Suprapubic skin (tissue), 4 donors: Measurements from ENCODE around the gene VAV1.

ENCODE experiments used
- EP300 ChIP-seq: sonication (generic); formaldehyde crosslinking; IDR thresholded peaks from one replicate; pipeline ENCODE4 v1.6.1; 2017; ENCODE audit warnings: antibody characterized with exemption
- POLR2A ChIP-seq, 2 donors: fragments of 450-650 bp; IDR thresholded peaks; one replicate each; pipeline ENCODE4 v1.6.1; 2017; ENCODE audit warnings: antibody characterized with exemption in 2 of 2, mild to moderate bottlenecking in 2 of 2, moderate library complexity in 2 of 2
- POLR2AphosphoS5 ChIP-seq, 3 donors: sonication (generic); formaldehyde crosslinking; IDR thresholded peaks; one replicate each; pipeline ENCODE4 v1.6.1; 2017; ENCODE audit warnings: antibody characterized with exemption in 3 of 3
- TF ChIP-seq, protein P1 (sequence below), 2 donors: fragments of 200-600 bp in 1 of 2; fragments of 450-650 bp in 1 of 2; sonication (generic) in 1 of 2; IDR thresholded peaks; one replicate each; pipeline ENCODE4 v1.5.1; 2016 to 2019; ENCODE audit warnings: antibody characterized with exemption in 2 of 2, mild to moderate bottlenecking in 1 of 2, moderate library complexity in 1 of 2

GRCh38 chr19:6819323-6819722 lies 46.8 kb downstream of the VAV1 start:
- TF ChIP-seq, protein P1, sequence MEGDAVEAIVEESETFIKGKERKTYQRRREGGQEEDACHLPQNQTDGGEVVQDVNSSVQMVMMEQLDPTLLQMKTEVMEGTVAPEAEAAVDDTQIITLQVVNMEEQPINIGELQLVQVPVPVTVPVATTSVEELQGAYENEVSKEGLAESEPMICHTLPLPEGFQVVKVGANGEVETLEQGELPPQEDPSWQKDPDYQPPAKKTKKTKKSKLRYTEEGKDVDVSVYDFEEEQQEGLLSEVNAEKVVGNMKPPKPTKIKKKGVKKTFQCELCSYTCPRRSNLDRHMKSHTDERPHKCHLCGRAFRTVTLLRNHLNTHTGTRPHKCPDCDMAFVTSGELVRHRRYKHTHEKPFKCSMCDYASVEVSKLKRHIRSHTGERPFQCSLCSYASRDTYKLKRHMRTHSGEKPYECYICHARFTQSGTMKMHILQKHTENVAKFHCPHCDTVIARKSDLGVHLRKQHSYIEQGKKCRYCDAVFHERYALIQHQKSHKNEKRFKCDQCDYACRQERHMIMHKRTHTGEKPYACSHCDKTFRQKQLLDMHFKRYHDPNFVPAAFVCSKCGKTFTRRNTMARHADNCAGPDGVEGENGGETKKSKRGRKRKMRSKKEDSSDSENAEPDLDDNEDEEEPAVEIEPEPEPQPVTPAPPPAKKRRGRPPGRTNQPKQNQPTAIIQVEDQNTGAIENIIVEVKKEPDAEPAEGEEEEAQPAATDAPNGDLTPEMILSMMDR (IDR thresholded peaks at IDR 0.05): no peak
- no peak for TF ChIP-seq POLR2A (IDR thresholded peaks at IDR 0.05)
- TF ChIP-seq POLR2AphosphoS5 (IDR thresholded peaks at IDR 0.05): no peak
- no peak for TF ChIP-seq EP300
